ENCODE measurements around the gene MTHFD1L.

MTHFD1L gene

GRCh38 chr6:150863213-150863928 is 2.1 kb upstream of the MTHFD1L start:
- no peak for DNase-seq
- intact Hi-C loops (cut with DNase I): no loop called here

GRCh38 chr6:150865043-150865405 is 478 bp upstream of the MTHFD1L start:
- intact Hi-C loops (cut with DNase I): no loop called here
- DNase-seq: no peak

GRCh38 chr6:150866147-150866990 is 867 bp downstream of the MTHFD1L start:
- peak; percentile 32 to 91 (median 77) for DNase-seq
- intact Hi-C loops (cut with DNase I): no loop called here

GRCh38 chr6:150866991-150867501 is 1.5 kb downstream of the MTHFD1L start:
- peak in 1 of 42 donors; percentile 3 for DNase-seq
- intact Hi-C loops (cut with DNase I): no loop called here

- no peak for DNase-seq
- intact Hi-C loops (cut with DNase I): no loop called here
Measured at GRCh38 chr6:150868759-150869158, 3.3 kb downstream of the MTHFD1L start.

GRCh38 chr6:150874179-150874578 is 8.7 kb downstream of the MTHFD1L start:
- intact Hi-C loops (cut with DNase I): no loop called here

GRCh38 chr6:150875841-150876240 is 10.3 kb downstream of the MTHFD1L start:
- intact Hi-C loops (cut with DNase I): no loop called here

More at GRCh38 chr6:150874179-150874578, 8.7 kb downstream of the MTHFD1L start:
- peak in 2 of 42 donors; percentile 6 to 23 for DNase-seq

GRCh38 chr6:150876598-150876997 is 11.1 kb downstream of the MTHFD1L start:
- intact Hi-C loops (cut with DNase I): no loop called here
- DNase-seq: peak in 23 of 42 donors; percentile 14 to 52 (median 29)

More at GRCh38 chr6:150875841-150876240, 10.3 kb downstream of the MTHFD1L start:
- no peak for DNase-seq

GRCh38 chr6:150877928-150878327 is 12.4 kb downstream of the MTHFD1L start:
- intact Hi-C loops (cut with DNase I): no loop called here
- no peak for DNase-seq

GRCh38 chr6:150878347-150879213 is 13.1 kb downstream of the MTHFD1L start:
- intact Hi-C loops (cut with DNase I): no loop called here
- DNase-seq: no peak

- DNase-seq: no peak
- intact Hi-C loops (cut with DNase I): no loop called here
Measured at GRCh38 chr6:150880336-150880735, 14.8 kb downstream of the MTHFD1L start.

GRCh38 chr6:150881911-150882481 is 16.5 kb downstream of the MTHFD1L start:
- intact Hi-C loops (cut with DNase I): no loop called here
- peak in 1 of 42 donors; percentile 21 for DNase-seq

- no peak for DNase-seq
- intact Hi-C loops (cut with DNase I): no loop called here
Measured at GRCh38 chr6:150883521-150883920, 18.0 kb downstream of the MTHFD1L start.

- intact Hi-C loops (cut with DNase I): no loop called here
- DNase-seq: no peak
Measured at GRCh38 chr6:150886155-150886554, 20.7 kb downstream of the MTHFD1L start.

- intact Hi-C loops (cut with DNase I): no loop called here
- no peak for DNase-seq
Measured at GRCh38 chr6:150887978-150888563, 22.6 kb downstream of the MTHFD1L start.

GRCh38 chr6:150890346-150890745 is 24.8 kb downstream of the MTHFD1L start:
- intact Hi-C loops (cut with DNase I): loop anchor here (5.0 kb wide), 2 partner anchors 432 to 447 kb away; no protein-coding TSS in a partner anchor

GRCh38 chr6:150891888-150892485 is 26.5 kb downstream of the MTHFD1L start:
- DNase-seq: peak; percentile 46 to 91 (median 80)
- intact Hi-C loops (cut with DNase I): loop anchor here (5.0 kb wide), 2 partner anchors 430 to 445 kb away; no protein-coding TSS in a partner anchor

More at GRCh38 chr6:150890346-150890745, 24.8 kb downstream of the MTHFD1L start:
- no peak for DNase-seq

All from head of caudate nucleus (tissue), 42 donors.